ENCODE data around the gene MAML2. TPM values are rescaled to one million over a fixed set of nuclear protein-coding genes. Genes with fewer than 3 reads are reported as not detected.

MAML2 gene
- total RNA-seq, 1 donor: 48.2 TPM

DNA sequence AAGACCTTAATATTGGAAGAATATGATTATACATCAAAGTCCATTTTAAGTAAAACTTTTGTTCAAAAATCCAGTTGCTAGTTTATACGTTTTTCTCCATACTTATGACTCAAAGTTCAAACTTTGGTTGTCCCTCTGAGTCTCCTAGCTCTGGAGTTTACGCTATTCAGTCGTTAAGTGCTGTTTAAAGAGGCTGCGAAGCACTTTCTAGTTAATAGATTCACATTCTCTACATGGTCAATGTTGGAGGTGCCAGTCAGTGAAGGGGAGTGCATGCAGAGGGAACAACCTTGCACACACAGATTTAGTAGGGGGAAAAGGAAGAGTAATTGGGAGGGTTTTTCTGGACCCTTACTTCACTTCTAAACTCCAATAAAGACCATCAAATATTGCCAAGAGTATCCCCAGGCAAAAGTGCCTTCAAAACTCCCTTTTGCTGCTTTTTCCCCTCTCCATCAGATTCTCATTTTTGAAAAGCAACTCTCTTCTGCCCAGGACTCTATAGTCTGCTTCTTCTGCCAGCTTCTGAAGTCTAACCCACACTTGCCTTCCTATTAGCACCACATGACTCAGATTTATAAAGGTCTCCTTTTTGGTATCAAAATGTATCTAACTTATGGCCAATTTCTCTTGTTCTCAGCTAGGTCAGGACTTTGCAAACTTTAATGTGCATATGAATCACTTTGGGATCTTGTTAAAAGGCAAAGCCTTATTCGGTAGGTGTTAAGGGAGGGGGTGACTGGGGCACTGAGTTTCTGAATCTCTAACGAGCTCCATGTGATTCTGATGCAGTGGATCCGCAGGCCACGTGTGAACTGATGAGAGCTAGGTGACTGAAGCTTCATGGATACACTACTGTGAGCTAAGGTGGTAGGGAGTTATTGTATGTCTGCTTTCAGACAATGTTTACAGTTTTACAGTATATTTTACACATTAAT is 322.9 kb downstream of the MAML2 start:
- Histone ChIP-seq H3K4me3 (ENCODE audit: low read length) (no peak overlapping the region), H3K27me3 (ENCODE audit: insufficient read depth, low read length) (no peaks in the 10 kb centered on the region), H3K9me3 (ENCODE audit: low read depth, low read length) (no peaks in the 10 kb centered on the region), H3K4me1 (ENCODE audit: insufficient read depth, low read length) (no peaks in the 10 kb centered on the region)

DNA sequence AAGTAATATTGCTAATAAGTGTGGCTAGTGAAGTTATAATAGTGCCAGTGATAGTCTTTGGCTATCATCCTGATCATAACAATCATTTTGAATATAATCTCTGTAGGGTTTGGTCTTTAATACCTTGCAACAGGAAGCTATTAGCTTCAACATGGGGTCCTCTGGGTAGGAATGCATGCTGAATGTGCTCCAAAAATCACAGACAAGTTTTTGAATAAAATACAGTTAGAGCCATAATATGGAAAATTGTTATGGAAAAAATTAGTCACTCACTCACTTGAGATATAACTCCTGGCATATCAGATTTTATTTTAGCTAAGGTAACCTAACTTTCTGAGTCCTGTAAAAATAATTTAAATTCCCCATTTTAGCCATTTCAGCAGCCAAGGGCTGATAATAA is 323.7 kb downstream of the MAML2 start:
- H3K4me1 ChIP-seq (ENCODE audit: insufficient read depth, low read length): peaks cover 2% of the 10 kb centered on the region
- H3K4me3 ChIP-seq (ENCODE audit: low read length): no peak overlapping the region
- no peaks in the 10 kb centered on the region for H3K27me3 ChIP-seq (ENCODE audit: insufficient read depth, low read length)
- no peaks in the 10 kb centered on the region for H3K9me3 ChIP-seq (ENCODE audit: low read depth, low read length)

DNA sequence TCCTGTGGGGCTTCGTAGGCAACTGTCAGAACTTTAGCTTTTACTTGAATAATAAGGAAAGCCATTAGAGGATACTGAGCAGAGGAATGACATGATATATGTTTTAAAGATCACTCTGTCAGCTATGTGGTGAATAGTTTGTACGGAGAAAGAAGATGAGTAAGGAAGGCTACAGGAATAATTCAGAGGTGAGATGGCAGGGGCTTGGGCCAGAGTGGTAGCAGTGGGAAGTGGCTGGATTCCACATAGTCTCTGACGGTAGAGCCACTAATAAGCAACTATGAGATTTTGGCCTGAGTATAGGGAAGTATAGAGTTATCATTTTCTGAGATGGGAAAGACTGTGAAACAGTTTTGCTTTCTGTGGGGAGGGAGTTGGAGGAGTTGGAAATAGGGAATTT is 325.1 kb downstream of the MAML2 start:
- Histone ChIP-seq H3K4me3 (ENCODE audit: low read length) (no peak overlapping the region), H3K27me3 (ENCODE audit: insufficient read depth, low read length) (no peaks in the 10 kb centered on the region), H3K4me1 (ENCODE audit: insufficient read depth, low read length) (peaks cover 13% of the 10 kb centered on the region), H3K9me3 (ENCODE audit: low read depth, low read length) (no peaks in the 10 kb centered on the region)

GRCh38 chr11:96016978-96017502 is 326.0 kb downstream of the MAML2 start:
- H3K27me3 ChIP-seq (ENCODE audit: insufficient read depth, low read length): no peaks in the 10 kb centered on the region
- H3K4me1 ChIP-seq (ENCODE audit: insufficient read depth, low read length): peaks cover 17% of the 10 kb centered on the region
- H3K4me3 ChIP-seq (ENCODE audit: low read length): no peak overlapping the region
- no peaks in the 10 kb centered on the region for H3K9me3 ChIP-seq (ENCODE audit: low read depth, low read length)

- Histone ChIP-seq H3K4me1 (ENCODE audit: insufficient read depth, low read length) (peaks cover 18% of the 10 kb centered on the region), H3K9me3 (ENCODE audit: low read depth, low read length) (no peaks in the 10 kb centered on the region), H3K27me3 (ENCODE audit: insufficient read depth, low read length) (no peaks in the 10 kb centered on the region), H3K4me3 (ENCODE audit: low read length) (no peak overlapping the region)
These were observed 327.0 kb downstream of the MAML2 start for GRCh38 chr11:96015906-96016565.

- H3K4me3 ChIP-seq (ENCODE audit: low read length): no peak overlapping the region
- H3K4me1 ChIP-seq (ENCODE audit: insufficient read depth, low read length): peaks cover 18% of the 10 kb centered on the region
- no peaks in the 10 kb centered on the region for H3K27me3 ChIP-seq (ENCODE audit: insufficient read depth, low read length)
- no peaks in the 10 kb centered on the region for H3K9me3 ChIP-seq (ENCODE audit: low read depth, low read length)
These were observed 328.8 kb downstream of the MAML2 start for GRCh38 chr11:96014217-96014616.

- Histone ChIP-seq H3K4me1 (ENCODE audit: insufficient read depth, low read length) (peaks cover 18% of the 10 kb centered on the region), H3K27me3 (ENCODE audit: insufficient read depth, low read length) (no peaks in the 10 kb centered on the region), H3K9me3 (ENCODE audit: low read depth, low read length) (no peaks in the 10 kb centered on the region), H3K4me3 (ENCODE audit: low read length) (no peak overlapping the region)
These were observed 329.4 kb downstream of the MAML2 start for GRCh38 chr11:96013461-96014213.

DNA sequence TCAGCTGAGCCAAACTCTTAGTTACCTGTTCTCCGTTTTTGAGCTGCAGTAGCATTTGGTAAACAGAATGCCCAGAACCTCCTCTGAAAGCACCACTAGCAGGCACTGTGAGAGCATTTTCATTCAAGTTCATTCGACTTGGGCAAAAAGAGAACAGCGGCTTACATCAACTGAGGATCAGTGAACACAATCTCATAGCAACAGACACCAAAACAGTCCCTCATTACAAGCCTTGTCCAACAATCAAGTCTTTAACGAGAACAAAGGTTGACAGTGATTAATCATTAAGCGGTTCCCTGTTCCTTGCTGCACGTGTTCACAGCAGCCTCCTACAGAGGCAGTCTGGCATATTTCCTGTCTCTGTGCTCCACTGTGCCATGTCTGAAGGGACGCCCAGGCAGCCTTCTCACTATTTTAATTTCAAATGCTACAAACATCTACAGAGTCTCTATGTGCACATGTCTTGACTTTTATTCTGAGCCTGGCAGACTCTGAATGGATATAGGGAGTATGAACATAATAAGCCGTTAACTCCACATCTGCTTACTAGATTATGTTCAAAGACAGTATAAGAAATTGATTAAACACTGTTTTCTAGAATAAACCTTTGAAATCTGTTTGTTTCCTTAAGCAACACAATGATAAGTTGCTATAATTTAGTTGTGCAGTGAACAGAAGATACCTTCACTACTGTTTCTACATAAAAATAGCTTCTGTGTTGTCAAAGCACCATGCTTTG is 330.7 kb downstream of the MAML2 start:
- H3K4me3 ChIP-seq (ENCODE audit: low read length): no peak overlapping the region
- H3K9me3 ChIP-seq (ENCODE audit: low read depth, low read length): no peaks in the 10 kb centered on the region
- H3K27me3 ChIP-seq (ENCODE audit: insufficient read depth, low read length): no peaks in the 10 kb centered on the region
- peaks cover 18% of the 10 kb centered on the region for H3K4me1 ChIP-seq (ENCODE audit: insufficient read depth, low read length)

GRCh38 chr11:96010683-96011082 is 332.3 kb downstream of the MAML2 start:
- H3K9me3 ChIP-seq (ENCODE audit: low read depth, low read length): no peaks in the 10 kb centered on the region
- peaks cover 18% of the 10 kb centered on the region for H3K4me1 ChIP-seq (ENCODE audit: insufficient read depth, low read length)
- no peaks in the 10 kb centered on the region for H3K27me3 ChIP-seq (ENCODE audit: insufficient read depth, low read length)
- no peak overlapping the region for H3K4me3 ChIP-seq (ENCODE audit: low read length)

GRCh38 chr11:96008161-96008720 is 334.8 kb downstream of the MAML2 start:
- Histone ChIP-seq H3K27me3 (ENCODE audit: insufficient read depth, low read length) (no peaks in the 10 kb centered on the region), H3K9me3 (ENCODE audit: low read depth, low read length) (no peaks in the 10 kb centered on the region), H3K4me1 (ENCODE audit: insufficient read depth, low read length) (peaks cover 5% of the 10 kb centered on the region), H3K4me3 (ENCODE audit: low read length) (no peak overlapping the region)

DNA sequence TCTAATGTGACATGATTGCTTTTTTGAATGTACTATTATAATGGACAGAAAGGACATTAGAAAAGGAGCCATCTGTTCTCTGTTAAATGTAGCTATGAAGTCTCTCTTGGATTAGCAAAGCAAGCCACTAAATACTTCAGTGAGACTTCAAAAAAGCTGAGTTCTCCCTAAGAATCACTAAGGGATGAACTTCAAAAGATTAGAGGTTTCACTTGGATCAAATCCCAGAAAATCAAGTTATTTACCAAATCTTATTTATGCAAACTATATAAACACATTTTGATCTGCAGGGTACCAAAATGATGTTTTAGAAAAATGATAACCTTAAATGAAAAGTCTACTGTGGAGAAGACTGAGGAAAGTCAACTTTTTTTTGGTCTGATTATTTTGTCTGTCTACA is 337.0 kb downstream of the MAML2 start:
- Histone ChIP-seq H3K9me3 (ENCODE audit: low read depth, low read length) (no peaks in the 10 kb centered on the region), H3K27me3 (ENCODE audit: insufficient read depth, low read length) (no peaks in the 10 kb centered on the region), H3K4me1 (ENCODE audit: insufficient read depth, low read length) (no peaks in the 10 kb centered on the region), H3K4me3 (ENCODE audit: low read length) (no peak overlapping the region)

GRCh38 chr11:96004862-96005261 is 338.1 kb downstream of the MAML2 start:
- Histone ChIP-seq H3K27me3 (ENCODE audit: insufficient read depth, low read length) (no peaks in the 10 kb centered on the region), H3K4me3 (ENCODE audit: low read length) (no peak overlapping the region), H3K4me1 (ENCODE audit: insufficient read depth, low read length) (no peaks in the 10 kb centered on the region), H3K9me3 (ENCODE audit: low read depth, low read length) (no peaks in the 10 kb centered on the region)

GRCh38 chr11:96002754-96003290 is 340.2 kb downstream of the MAML2 start:
- Histone ChIP-seq H3K4me3 (ENCODE audit: low read length) (no peak overlapping the region), H3K9me3 (ENCODE audit: low read depth, low read length) (no peaks in the 10 kb centered on the region), H3K27me3 (ENCODE audit: insufficient read depth, low read length) (no peaks in the 10 kb centered on the region), H3K4me1 (ENCODE audit: insufficient read depth, low read length) (no peaks in the 10 kb centered on the region)

GRCh38 chr11:96002339-96002738 is 340.7 kb downstream of the MAML2 start:
- Histone ChIP-seq H3K9me3 (ENCODE audit: low read depth, low read length) (no peaks in the 10 kb centered on the region), H3K4me1 (ENCODE audit: insufficient read depth, low read length) (no peaks in the 10 kb centered on the region), H3K27me3 (ENCODE audit: insufficient read depth, low read length) (no peaks in the 10 kb centered on the region), H3K4me3 (ENCODE audit: low read length) (no peak overlapping the region)

Data from mononuclear cell (primary cell).